GM12872 (cell line): ENCODE results near the gene MTHFD1L.

Experiments used
- CTCF ChIP-seq: IDR thresholded peaks from 3 replicates; pipeline ENCODE4 v1.5.1; 2011; ENCODE audit warnings: low read depth, mild to moderate bottlenecking, low read length, moderate library complexity; ENCODE audit not compliant: insufficient read depth

Gene MTHFD1L

GRCh38 chr6:150987371-150987828, 121.9 kb downstream of the MTHFD1L start:
- no peak for TF ChIP-seq CTCF

- TF ChIP-seq CTCF = no peak
These were observed 122.5 kb downstream of the MTHFD1L start for GRCh38 chr6:150987855-150988464.

GRCh38 chr6:150991487-150991886, 126.0 kb downstream of the MTHFD1L start:
- no peak for TF ChIP-seq CTCF

- no peak for TF ChIP-seq CTCF
These were observed 126.8 kb downstream of the MTHFD1L start for GRCh38 chr6:150992262-150992661.

GRCh38 chr6:150992703-150993102, 127.2 kb downstream of the MTHFD1L start:
- TF ChIP-seq CTCF = no peak

GRCh38 chr6:150993253-150993652, 127.8 kb downstream of the MTHFD1L start:
- no peak for TF ChIP-seq CTCF

GRCh38 chr6:150994026-150994425, 128.5 kb downstream of the MTHFD1L start:
- TF ChIP-seq CTCF = no peak

GRCh38 chr6:150996968-150997367, 131.5 kb downstream of the MTHFD1L start:
- TF ChIP-seq CTCF = no peak
